Measurements from ENCODE around the gene LIMD2.

GRCh38 chr17:63682981-63683380 is 16.9 kb downstream of the LIMD2 start:
- TF ChIP-seq CTCF (IDR thresholded peaks at IDR 0.05; ENCODE audit: control extremely low read depth in 1 of 3, insufficient read depth in 1 of 3, low read depth in 1 of 3, low read length in 3 of 3) (no peak), POLR2A (IDR thresholded peaks at IDR 0.05; ENCODE audit: control extremely low read depth in 1 of 2, low read depth in 2 of 2, low read length in 2 of 2) (no peak), BACH1 (IDR thresholded peaks at IDR 0.05; ENCODE audit: low read length) (no peak), EZH2 (IDR thresholded peaks at IDR 0.05; ENCODE audit: low read depth, low read length, severe bottlenecking) (no peak), RFX5 (IDR thresholded peaks at IDR 0.05; ENCODE audit: borderline replicate concordance, low read depth, low read length) (no peak), RAD21 (IDR thresholded peaks at IDR 0.05 in 1 of 2, conservative IDR thresholded peaks at IDR 0.05 in 1 of 2; ENCODE audit: low read depth in 2 of 2, low read length in 2 of 2) (no peak)
